Body of pancreas (tissue), 4 donors: ENCODE measurements around the gene BABAM2.

ENCODE experiments used
- POLR2A ChIP-seq, 3 donors: fragments of 450-650 bp; IDR thresholded peaks; one replicate each; pipeline ENCODE4 v1.6.1; 2016; ENCODE audit warnings: antibody characterized with exemption in 3 of 3, mild to moderate bottlenecking in 2 of 3
- TF ChIP-seq, protein P1 (sequence below), 7 experiments: fragments of 450-650 bp in 4 of 7; fragments of 200-600 bp in 3 of 7; sonication (generic) in 3 of 7; IDR thresholded peaks; one replicate each; pipeline ENCODE4 v1.5.1; 2016 to 2019; ENCODE audit warnings: antibody characterized with exemption in 7 of 7

DNA sequence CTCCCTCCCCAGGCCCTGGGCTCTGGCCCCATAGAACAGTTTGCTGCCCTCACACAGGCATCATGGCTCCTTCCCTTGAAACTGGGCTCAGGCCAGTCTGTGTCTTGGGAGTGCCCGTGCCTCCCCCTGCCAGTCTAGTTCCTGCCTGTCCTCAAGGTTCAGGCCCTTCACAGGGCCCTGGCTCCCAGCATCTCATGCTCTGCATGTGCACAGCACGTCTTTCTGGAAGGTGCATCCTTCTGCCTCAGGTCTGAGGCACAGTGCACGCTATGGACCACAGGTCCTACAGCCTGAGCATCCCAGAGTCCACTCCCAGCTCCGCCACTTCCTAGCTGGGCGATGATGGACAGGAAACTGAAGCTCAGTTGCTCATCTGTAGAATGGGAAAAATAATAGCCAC is 466.5 kb downstream of the BABAM2 start:
- TF ChIP-seq, protein P1, sequence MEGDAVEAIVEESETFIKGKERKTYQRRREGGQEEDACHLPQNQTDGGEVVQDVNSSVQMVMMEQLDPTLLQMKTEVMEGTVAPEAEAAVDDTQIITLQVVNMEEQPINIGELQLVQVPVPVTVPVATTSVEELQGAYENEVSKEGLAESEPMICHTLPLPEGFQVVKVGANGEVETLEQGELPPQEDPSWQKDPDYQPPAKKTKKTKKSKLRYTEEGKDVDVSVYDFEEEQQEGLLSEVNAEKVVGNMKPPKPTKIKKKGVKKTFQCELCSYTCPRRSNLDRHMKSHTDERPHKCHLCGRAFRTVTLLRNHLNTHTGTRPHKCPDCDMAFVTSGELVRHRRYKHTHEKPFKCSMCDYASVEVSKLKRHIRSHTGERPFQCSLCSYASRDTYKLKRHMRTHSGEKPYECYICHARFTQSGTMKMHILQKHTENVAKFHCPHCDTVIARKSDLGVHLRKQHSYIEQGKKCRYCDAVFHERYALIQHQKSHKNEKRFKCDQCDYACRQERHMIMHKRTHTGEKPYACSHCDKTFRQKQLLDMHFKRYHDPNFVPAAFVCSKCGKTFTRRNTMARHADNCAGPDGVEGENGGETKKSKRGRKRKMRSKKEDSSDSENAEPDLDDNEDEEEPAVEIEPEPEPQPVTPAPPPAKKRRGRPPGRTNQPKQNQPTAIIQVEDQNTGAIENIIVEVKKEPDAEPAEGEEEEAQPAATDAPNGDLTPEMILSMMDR (IDR thresholded peaks at IDR 0.05), result no peak
- TF ChIP-seq POLR2A (IDR thresholded peaks at IDR 0.05), result no peak
